KG1 (cell line): Measurements from ENCODE around the gene C11orf65.

Experiments used
- DNase-seq: peaks from one replicate; lab custom pipeline; 2025; lab: John Stamatoyannopoulos, UW

The C11orf65 gene

GRCh38 chr11:108368134-108368533 lies 99.2 kb downstream of the C11orf65 start:
- no peak for DNase-seq

DNA sequence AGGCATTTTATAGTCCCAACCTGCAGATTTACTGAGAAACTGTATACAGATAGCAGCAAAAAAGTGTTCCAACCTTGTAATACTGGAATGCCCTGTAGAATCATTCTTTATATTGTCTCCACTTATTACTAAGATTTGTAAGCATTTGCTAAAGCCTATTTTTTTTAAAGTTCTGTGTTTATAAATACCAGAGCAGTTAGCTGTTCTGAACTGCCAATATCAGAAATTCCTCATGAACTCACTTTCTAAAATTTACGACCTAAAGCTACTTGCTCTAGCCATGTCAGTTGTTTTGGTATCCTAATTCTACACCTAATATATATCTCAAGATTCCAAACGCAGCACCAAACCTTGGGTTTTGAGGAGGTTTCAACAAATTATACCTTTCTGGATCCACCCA lies 103.2 kb downstream of the C11orf65 start:
- no peak for DNase-seq

DNA sequence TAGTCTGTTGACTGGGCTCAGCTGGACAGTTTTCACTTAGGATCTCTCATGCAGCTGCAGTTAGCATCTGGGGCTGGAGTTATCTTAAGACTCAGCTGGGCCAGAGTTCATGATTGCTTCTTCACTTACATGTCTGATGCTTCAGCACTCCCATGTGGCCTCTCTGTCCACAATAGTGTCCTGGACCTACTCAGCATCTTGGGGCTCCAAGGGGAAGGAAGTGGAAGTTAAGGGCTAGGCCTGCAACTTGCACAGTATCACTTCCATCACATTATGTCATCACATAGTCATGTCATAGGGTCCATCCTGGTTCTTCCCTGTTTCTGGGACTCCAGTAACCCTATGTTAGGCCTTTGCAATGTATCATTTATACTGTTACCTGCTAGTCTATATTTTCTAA lies 115.9 kb downstream of the C11orf65 start:
- no peak for DNase-seq

DNA sequence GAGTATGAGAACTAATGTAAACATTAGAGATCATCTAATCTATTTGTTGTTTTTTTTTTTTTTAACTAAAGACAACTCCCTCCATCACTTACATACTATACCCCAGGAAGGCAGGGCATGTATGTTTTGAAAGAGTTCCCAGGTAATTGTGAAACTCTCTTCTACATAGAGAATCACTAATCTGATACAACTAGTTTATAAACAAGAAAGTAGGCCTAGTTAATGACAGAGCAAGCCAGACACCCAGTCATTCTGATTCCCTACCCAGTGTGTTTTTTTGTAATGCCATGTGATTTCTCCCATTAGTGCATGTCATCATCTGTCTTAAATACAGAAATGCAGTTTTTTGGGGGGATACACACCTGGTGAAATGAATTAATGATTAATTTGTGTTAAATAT lies 120.9 kb downstream of the C11orf65 start:
- no peak for DNase-seq

DNA sequence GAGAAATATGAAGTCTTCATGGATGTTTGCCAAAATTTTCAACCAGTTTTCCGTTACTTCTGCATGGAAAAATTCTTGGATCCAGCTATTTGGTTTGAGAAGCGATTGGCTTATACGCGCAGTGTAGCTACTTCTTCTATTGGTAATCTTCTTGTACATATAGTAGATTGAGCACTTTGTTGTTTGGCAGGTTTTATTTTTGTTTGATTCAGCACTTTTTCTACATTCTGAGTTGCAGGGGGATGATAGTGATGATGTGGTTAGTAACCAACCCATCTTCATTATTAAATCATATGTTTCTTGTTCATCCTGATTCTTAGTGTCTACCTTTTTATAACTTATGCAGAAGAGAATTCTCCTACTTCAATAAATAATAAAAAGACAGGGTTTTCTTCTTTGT lies 121.6 kb downstream of the C11orf65 start:
- DNase-seq: no peak

- DNase-seq: no peak
Observed at GRCh38 chr11:108343714-108344113, 123.6 kb downstream of the C11orf65 start.

- DNase-seq: no peak
Observed at GRCh38 chr11:108341654-108342053, 125.7 kb downstream of the C11orf65 start.

DNA sequence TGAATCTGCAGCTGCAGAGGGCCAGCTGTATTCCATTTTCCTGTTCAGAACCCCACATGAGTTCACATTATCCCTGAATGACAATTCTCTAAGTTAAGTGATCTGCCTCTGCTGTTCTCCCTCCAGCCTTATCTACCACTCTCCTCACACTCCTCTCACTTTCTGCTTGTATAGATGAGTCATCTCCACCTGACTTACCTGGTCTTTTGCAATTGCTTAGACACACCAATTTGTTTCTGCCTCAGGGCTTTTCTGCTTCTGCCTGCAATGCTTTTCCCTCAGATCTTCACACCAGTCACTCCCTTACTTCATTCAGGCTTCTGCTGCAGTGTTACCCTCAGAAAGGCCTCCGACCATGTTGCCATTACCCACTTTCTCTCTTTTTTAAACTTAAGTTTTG lies 126.4 kb downstream of the C11orf65 start:
- no peak for DNase-seq

GRCh38 chr11:108338750-108339149 lies 128.6 kb downstream of the C11orf65 start:
- no peak for DNase-seq

DNA sequence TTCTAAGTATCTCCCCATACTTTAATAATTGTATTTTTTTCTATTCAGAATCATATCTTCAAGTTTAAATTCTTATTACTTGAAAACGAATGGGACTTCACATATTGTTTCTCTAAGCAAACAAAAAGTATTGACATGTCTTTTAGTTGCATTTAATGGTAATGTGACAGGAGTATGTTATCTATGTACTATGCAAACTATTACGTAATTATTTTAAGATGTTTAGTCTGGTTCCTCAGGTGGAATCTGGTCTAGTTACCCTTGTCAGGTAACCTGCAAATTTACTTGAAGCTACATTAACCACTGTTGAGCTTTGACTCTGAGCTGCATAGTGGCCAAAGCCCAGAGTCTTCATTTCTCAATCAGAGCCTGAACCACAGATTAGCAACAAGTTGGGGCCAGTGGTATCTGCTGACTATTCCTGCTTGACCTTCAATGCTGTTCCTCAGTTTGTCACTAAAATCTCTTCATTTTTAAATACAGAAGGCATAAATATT lies 133.9 kb downstream of the C11orf65 start:
- no peak for DNase-seq
